HEK293 (cell line): ENCODE data around the gene PTCD1.

ENCODE experiments used
- CTCF ChIA-PET: fragments of 350-600 bp; formaldehyde crosslinking; extraction: SDS; loops from one replicate; lab custom pipeline; 2021; ENCODE audit warnings: antibody characterized with exemption; lab: Yijun Ruan, JAX
- POLR2A ChIA-PET: fragments of 300-600 bp; formaldehyde crosslinking; extraction: SDS; loops from one replicate; lab custom pipeline; 2020; ENCODE audit warnings: antibody characterized with exemption, inconsistent platforms; lab: Yijun Ruan, JAX
- H3K27ac ChIP-seq: fragments of 200-500 bp; sonication (Bioruptor generic); 2 replicates; pipeline ENCODE4 v1.5.1; 2014; ENCODE audit warnings: low read depth, low read length, control low read depth, inconsistent platforms; ENCODE audit errors: extremely low read depth
- H3K36me3 ChIP-seq, 2 experiments: fragments of 200-500 bp in 1 of 2; sonication (Bioruptor generic) in 1 of 2; 1 replicate in 1 of 2; 2 replicates in 1 of 2; pipeline ENCODE4 v1.5.1; 2014 to 2017; ENCODE audit warnings: inconsistent platforms in 2 of 2, low read length in 2 of 2; ENCODE audit not compliant: control insufficient read depth in 2 of 2, insufficient read depth in 1 of 2
- H3K4me1 ChIP-seq: fragments of 200-500 bp; sonication (Bioruptor generic); 2 replicates; pipeline ENCODE4 v1.5.1; 2014; ENCODE audit warnings: mild to moderate bottlenecking, low read length, inconsistent platforms; ENCODE audit not compliant: control insufficient read depth, insufficient read depth
- H3K4me3 ChIP-seq: 2 replicates; pipeline ENCODE4 v1.5.1; 2011; ENCODE audit warnings: low read depth, mild to moderate bottlenecking, control low read depth, low read length, moderate library complexity
- H3K9me3 ChIP-seq: fragments of 200-500 bp; sonication (Bioruptor generic); 2 replicates; pipeline ENCODE4 v1.5.1; 2014; ENCODE audit warnings: low read depth, low read length, inconsistent platforms; ENCODE audit not compliant: control insufficient read depth, insufficient read depth
- BCL11B ChIP-seq: fragments of 450-650 bp; formaldehyde crosslinking; IDR thresholded peaks from 2 replicates; pipeline ENCODE4 v1.5.1; 2016; ENCODE audit warnings: low read depth, missing biosample characterization, missing genetic modification characterization
- EGR2 ChIP-seq: fragments of 450-650 bp; formaldehyde crosslinking; IDR thresholded peaks from 2 replicates; pipeline ENCODE4 v1.5.1; 2016; ENCODE audit warnings: low read depth, missing biosample characterization, missing genetic modification characterization
- GLI2 ChIP-seq: fragments of 450-650 bp; formaldehyde crosslinking; IDR thresholded peaks from 2 replicates; pipeline ENCODE4; 2017; ENCODE audit warnings: missing biosample characterization, missing genetic modification characterization, low read depth, borderline replicate concordance
- GLIS1 ChIP-seq: fragments of 450-650 bp; formaldehyde crosslinking; IDR thresholded peaks from 2 replicates; pipeline ENCODE4 v1.5.1; 2016; ENCODE audit warnings: missing biosample characterization, missing genetic modification characterization
- MYNN ChIP-seq: fragments of 450-650 bp; formaldehyde crosslinking; IDR thresholded peaks from 2 replicates; pipeline ENCODE4 v1.5.1; 2016; ENCODE audit warnings: missing biosample characterization, missing genetic modification characterization, borderline replicate concordance
- MZF1 ChIP-seq: fragments of 450-650 bp; formaldehyde crosslinking; IDR thresholded peaks from 2 replicates; pipeline ENCODE4 v1.5.1; 2017; ENCODE audit warnings: missing biosample characterization, missing genetic modification characterization, borderline replicate concordance
- PRDM10 ChIP-seq: fragments of 450-650 bp; formaldehyde crosslinking; IDR thresholded peaks from 2 replicates; pipeline ENCODE4 v1.5.1; 2016; ENCODE audit warnings: missing biosample characterization, missing genetic modification characterization
- REPIN1 ChIP-seq: fragments of 450-650 bp; formaldehyde crosslinking; IDR thresholded peaks from 2 replicates; pipeline ENCODE4 v1.5.1; 2017; ENCODE audit warnings: missing biosample characterization, missing genetic modification characterization, low read depth
- SCRT1 ChIP-seq: fragments of 450-650 bp; formaldehyde crosslinking; IDR thresholded peaks from 2 replicates; pipeline ENCODE4 v1.5.1; 2016; ENCODE audit warnings: missing biosample characterization, missing genetic modification characterization, borderline replicate concordance
- SETDB1 ChIP-seq: IDR thresholded peaks from one replicate; pipeline ENCODE4 v1.6.1; 2017; ENCODE audit warnings: mild to moderate bottlenecking, low read length, moderate library complexity, mixed read lengths; ENCODE audit not compliant: insufficient read length
- WT1 ChIP-seq: fragments of 450-650 bp; formaldehyde crosslinking; IDR thresholded peaks from 2 replicates; pipeline ENCODE4 v1.5.1; 2016; ENCODE audit warnings: missing biosample characterization, missing genetic modification characterization
- ZBTB1 ChIP-seq: fragments of 450-650 bp; formaldehyde crosslinking; IDR thresholded peaks from 2 replicates; pipeline ENCODE4 v1.5.1; 2016; ENCODE audit warnings: missing biosample characterization, missing genetic modification characterization
- ZBTB17 ChIP-seq: fragments of 450-650 bp; formaldehyde crosslinking; IDR thresholded peaks from 2 replicates; pipeline ENCODE4 v1.5.1; 2016; ENCODE audit warnings: missing biosample characterization, missing genetic modification characterization
- ZBTB48 ChIP-seq: fragments of 450-650 bp; formaldehyde crosslinking; IDR thresholded peaks from 2 replicates; pipeline ENCODE4 v1.5.1; 2016; ENCODE audit warnings: missing biosample characterization, missing genetic modification characterization
- ZBTB7A ChIP-seq: fragments of 450-650 bp; formaldehyde crosslinking; IDR thresholded peaks from 2 replicates; pipeline ENCODE4 v1.5.1; 2016; ENCODE audit warnings: low read depth, missing biosample characterization, missing genetic modification characterization
- ZNF132 ChIP-seq: fragments of 450-650 bp; formaldehyde crosslinking; IDR thresholded peaks from 2 replicates; pipeline ENCODE4 v1.5.1; 2017; ENCODE audit warnings: missing biosample characterization, missing genetic modification characterization, borderline replicate concordance
- ZNF24 ChIP-seq: fragments of 450-650 bp; formaldehyde crosslinking; IDR thresholded peaks from 2 replicates; pipeline ENCODE4 v1.5.1; 2016; ENCODE audit warnings: missing biosample characterization, missing genetic modification characterization
- ZNF248 ChIP-seq: fragments of 450-650 bp; formaldehyde crosslinking; IDR thresholded peaks from 2 replicates; pipeline ENCODE4 v1.5.1; 2017; ENCODE audit warnings: missing biosample characterization, missing genetic modification characterization
- ZNF274 ChIP-seq, 2 experiments: fragments of 200-500 bp in 1 of 2; fragments of 450-650 bp in 1 of 2; sonication (Bioruptor generic) in 1 of 2; formaldehyde crosslinking in 1 of 2; IDR thresholded peaks; 2 replicates each; pipeline versions ENCODE4 v1.5.1 to v1.6.1; 2014 to 2016; ENCODE audit warnings: borderline replicate concordance in 1 of 2, inconsistent platforms in 1 of 2, low read length in 1 of 2, missing biosample characterization in 1 of 2, missing genetic modification characterization in 1 of 2
- ZNF341 ChIP-seq: fragments of 450-650 bp; formaldehyde crosslinking; IDR thresholded peaks from 2 replicates; pipeline ENCODE4; 2016; ENCODE audit warnings: low read depth, missing biosample characterization, missing genetic modification characterization
- ZNF394 ChIP-seq: fragments of 450-650 bp; formaldehyde crosslinking; IDR thresholded peaks from 2 replicates; pipeline ENCODE4 v1.5.1; 2016; ENCODE audit warnings: missing biosample characterization, missing genetic modification characterization, mild to moderate bottlenecking, moderate library complexity, borderline replicate concordance
- ZNF426 ChIP-seq: fragments of 450-650 bp; formaldehyde crosslinking; IDR thresholded peaks from 2 replicates; pipeline ENCODE4 v1.5.1; 2017; ENCODE audit warnings: missing biosample characterization, missing genetic modification characterization, mild to moderate bottlenecking, inconsistent platforms, moderate library complexity
- ZNF571 ChIP-seq: fragments of 450-650 bp; formaldehyde crosslinking; IDR thresholded peaks from 2 replicates; pipeline ENCODE4 v1.5.0; 2017; ENCODE audit warnings: missing biosample characterization, missing genetic modification characterization
- ZNF621 ChIP-seq: fragments of 450-650 bp; formaldehyde crosslinking; IDR thresholded peaks from 2 replicates; pipeline ENCODE4 v1.5.1; 2017; ENCODE audit warnings: missing biosample characterization, missing genetic modification characterization
- ZNF645 ChIP-seq: fragments of 450-650 bp; formaldehyde crosslinking; IDR thresholded peaks from 2 replicates; pipeline ENCODE4; 2016; ENCODE audit warnings: missing biosample characterization, missing genetic modification characterization
- ZNF747 ChIP-seq: fragments of 450-650 bp; formaldehyde crosslinking; IDR thresholded peaks from 2 replicates; pipeline ENCODE4 v1.5.1; 2016; ENCODE audit warnings: missing biosample characterization, missing genetic modification characterization
- ZNF830 ChIP-seq: fragments of 450-650 bp; IDR thresholded peaks from 2 replicates; pipeline ENCODE4 v1.5.0; 2018; ENCODE audit warnings: missing biosample characterization, missing genetic modification characterization, low read depth, mild to moderate bottlenecking, moderate library complexity
- ZXDB ChIP-seq: fragments of 450-650 bp; formaldehyde crosslinking; IDR thresholded peaks from 2 replicates; pipeline ENCODE4 v1.5.1; 2016; ENCODE audit warnings: missing biosample characterization, missing genetic modification characterization
- TF ChIP-seq, protein P1 (sequence below): fragments of 450-650 bp; formaldehyde crosslinking; IDR thresholded peaks from 2 replicates; pipeline ENCODE4 v1.5.1; 2016; ENCODE audit warnings: missing biosample characterization, missing genetic modification characterization, borderline replicate concordance
- TF ChIP-seq, protein P2 (sequence below): fragments of 450-650 bp; formaldehyde crosslinking; IDR thresholded peaks from 2 replicates; pipeline ENCODE4 v1.5.1; 2016; ENCODE audit warnings: missing biosample characterization, missing genetic modification characterization

Gene PTCD1

GRCh38 chr7:99409192-99409572 is 29.4 kb downstream of the PTCD1 start:
- POLR2A ChIA-PET, result interaction anchor here (0.6 to 3.3 kb wide), 16 partner anchors 8 to 660 kb away, joined by 3 to 36 read pairs (median 6); partner anchors contain the start of genes ARPC1A, ARPC1B, CPSF4 and PTCD1
- H3K4me1 ChIP-seq, result peaks cover 2% of the 10 kb centered on the region; the same call in 1 of the 2 replicates
- H3K4me3 ChIP-seq, result peak overlapping the region; percentile 92
- no peaks in the 10 kb centered on the region for H3K9me3 ChIP-seq
- peaks cover 37 to 52% of the 10 kb centered on the region in 2 experiments for H3K36me3 ChIP-seq
- CTCF ChIA-PET, result no interaction called here
- peak overlapping the region; percentile 96 for H3K27ac ChIP-seq
- TF ChIP-seq ZNF341 (tag by site-specific recombination), result no peak
- TF ChIP-seq ZNF621 (tag by site-specific recombination), result no peak
- no peak for TF ChIP-seq MZF1 (tag by site-specific recombination)
- no peak for TF ChIP-seq ZNF747
- 0 out of 2 replicates have a peak, but pooled peaks have one; percentile 13 for TF ChIP-seq WT1 (tag by site-specific recombination)
- TF ChIP-seq, protein P1, sequence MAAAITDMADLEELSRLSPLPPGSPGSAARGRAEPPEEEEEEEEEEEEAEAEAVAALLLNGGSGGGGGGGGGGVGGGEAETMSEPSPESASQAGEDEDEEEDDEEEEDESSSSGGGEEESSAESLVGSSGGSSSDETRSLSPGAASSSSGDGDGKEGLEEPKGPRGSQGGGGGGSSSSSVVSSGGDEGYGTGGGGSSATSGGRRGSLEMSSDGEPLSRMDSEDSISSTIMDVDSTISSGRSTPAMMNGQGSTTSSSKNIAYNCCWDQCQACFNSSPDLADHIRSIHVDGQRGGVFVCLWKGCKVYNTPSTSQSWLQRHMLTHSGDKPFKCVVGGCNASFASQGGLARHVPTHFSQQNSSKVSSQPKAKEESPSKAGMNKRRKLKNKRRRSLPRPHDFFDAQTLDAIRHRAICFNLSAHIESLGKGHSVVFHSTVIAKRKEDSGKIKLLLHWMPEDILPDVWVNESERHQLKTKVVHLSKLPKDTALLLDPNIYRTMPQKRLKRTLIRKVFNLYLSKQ (tag by site-specific recombination), result no peak
- TF ChIP-seq, protein P2, sequence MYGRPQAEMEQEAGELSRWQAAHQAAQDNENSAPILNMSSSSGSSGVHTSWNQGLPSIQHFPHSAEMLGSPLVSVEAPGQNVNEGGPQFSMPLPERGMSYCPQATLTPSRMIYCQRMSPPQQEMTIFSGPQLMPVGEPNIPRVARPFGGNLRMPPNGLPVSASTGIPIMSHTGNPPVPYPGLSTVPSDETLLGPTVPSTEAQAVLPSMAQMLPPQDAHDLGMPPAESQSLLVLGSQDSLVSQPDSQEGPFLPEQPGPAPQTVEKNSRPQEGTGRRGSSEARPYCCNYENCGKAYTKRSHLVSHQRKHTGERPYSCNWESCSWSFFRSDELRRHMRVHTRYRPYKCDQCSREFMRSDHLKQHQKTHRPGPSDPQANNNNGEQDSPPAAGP (tag by site-specific recombination), result no peak
- TF ChIP-seq ZNF645 (tag by site-specific recombination), result no peak
- TF ChIP-seq ZBTB48 (tag by site-specific recombination), result no peak
- TF ChIP-seq ZNF426 (tag by site-specific recombination), result no peak
- no peak for TF ChIP-seq ZXDB (tag by site-specific recombination)
- TF ChIP-seq ZNF24 (tag by site-specific recombination), result no peak
- 0 out of 2 replicates have a peak, but pooled peaks have one; percentile 26 for TF ChIP-seq ZBTB1
- no peak for TF ChIP-seq BCL11B (tag by site-specific recombination)
- TF ChIP-seq EGR2 (tag by site-specific recombination), result peak; percentile 47; the same call in 1 of the 2 replicates
- TF ChIP-seq MYNN (tag by site-specific recombination), result no peak
- TF ChIP-seq ZBTB7A, result 0 out of 2 replicates have a peak, but pooled peaks have one; percentile 44
- TF ChIP-seq ZNF274 (IDR thresholded peaks at IDR 0.05; ENCODE audit: low read length), result no peak
- no peak for TF ChIP-seq ZNF274 (tag by site-specific recombination; IDR thresholded peaks at IDR 0.05; ENCODE audit: borderline replicate concordance)
- TF ChIP-seq GLI2, result no peak
- no peak for TF ChIP-seq ZNF248
- no peak for TF ChIP-seq GLIS1 (tag by site-specific recombination)
- TF ChIP-seq SETDB1, result no peak
- TF ChIP-seq REPIN1 (tag by site-specific recombination), result no peak
- TF ChIP-seq PRDM10 (tag by site-specific recombination), result peak; percentile 4; the same call in 1 of the 2 replicates
- TF ChIP-seq ZNF571 (tag by site-specific recombination), result no peak
- TF ChIP-seq ZBTB17 (tag by site-specific recombination), result 0 out of 2 replicates have a peak, but pooled peaks have one; percentile 41
- TF ChIP-seq SCRT1 (tag by site-specific recombination), result no peak
- TF ChIP-seq ZNF394 (tag by site-specific recombination), result no peak
- TF ChIP-seq ZNF132 (tag by site-specific recombination), result no peak
- no peak for TF ChIP-seq ZNF830
